ENCODE data around the gene TNIK.

- TF ChIP-seq CTCF (IDR thresholded peaks at IDR 0.05 in 2 of 3, conservative IDR thresholded peaks at IDR 0.05 in 1 of 3; ENCODE audit: control insufficient read depth in 2 of 3, extremely low read depth in 1 of 3, insufficient read depth in 1 of 3, low read depth in 3 of 3, low read length in 3 of 3) (no peak), EZH2 (IDR thresholded peaks at IDR 0.05; ENCODE audit: borderline replicate concordance, control insufficient read depth, low read depth, low read length) (no peak), RAD51 (IDR thresholded peaks at IDR 0.05) (no peak), BHLHE40 (IDR thresholded peaks at IDR 0.05; ENCODE audit: borderline replicate concordance in 1 of 2, low read depth in 2 of 2, low read length in 1 of 2) (no peak)
These were observed 314.4 kb downstream of the TNIK start for GRCh38 chr3:171145798-171146197.

Measured in GM12878 (cell line).